Nucleus accumbens (tissue), 56 donors: ENCODE results near the gene MCTP2.

Experiments
- DNase-seq, 56 donors: peaks; one replicate each; lab custom pipeline; 2025; lab: John Stamatoyannopoulos, UW

Gene MCTP2

GRCh38 chr15:94259863-94260262, 28.5 kb downstream of the MCTP2 start:
- DNase-seq = no peak

DNA sequence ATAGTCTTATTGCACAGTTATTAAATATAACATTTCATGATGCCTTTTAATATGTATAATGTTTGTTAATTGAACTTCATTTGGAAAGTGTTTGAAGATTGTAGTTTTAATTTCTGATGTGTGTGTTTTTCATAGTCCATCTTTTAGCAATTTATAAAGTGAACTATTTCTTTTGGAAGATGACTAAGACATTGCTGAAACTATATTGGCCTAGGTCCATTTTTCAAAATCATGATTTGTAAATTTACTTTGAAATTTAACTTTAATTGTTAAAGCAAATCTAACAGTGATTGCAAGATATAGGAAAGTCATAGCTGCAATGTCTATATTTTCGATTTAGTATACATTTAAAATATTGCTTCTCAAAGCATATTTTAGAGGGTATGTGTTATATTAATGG, 30.8 kb downstream of the MCTP2 start:
- no peak for DNase-seq

DNA sequence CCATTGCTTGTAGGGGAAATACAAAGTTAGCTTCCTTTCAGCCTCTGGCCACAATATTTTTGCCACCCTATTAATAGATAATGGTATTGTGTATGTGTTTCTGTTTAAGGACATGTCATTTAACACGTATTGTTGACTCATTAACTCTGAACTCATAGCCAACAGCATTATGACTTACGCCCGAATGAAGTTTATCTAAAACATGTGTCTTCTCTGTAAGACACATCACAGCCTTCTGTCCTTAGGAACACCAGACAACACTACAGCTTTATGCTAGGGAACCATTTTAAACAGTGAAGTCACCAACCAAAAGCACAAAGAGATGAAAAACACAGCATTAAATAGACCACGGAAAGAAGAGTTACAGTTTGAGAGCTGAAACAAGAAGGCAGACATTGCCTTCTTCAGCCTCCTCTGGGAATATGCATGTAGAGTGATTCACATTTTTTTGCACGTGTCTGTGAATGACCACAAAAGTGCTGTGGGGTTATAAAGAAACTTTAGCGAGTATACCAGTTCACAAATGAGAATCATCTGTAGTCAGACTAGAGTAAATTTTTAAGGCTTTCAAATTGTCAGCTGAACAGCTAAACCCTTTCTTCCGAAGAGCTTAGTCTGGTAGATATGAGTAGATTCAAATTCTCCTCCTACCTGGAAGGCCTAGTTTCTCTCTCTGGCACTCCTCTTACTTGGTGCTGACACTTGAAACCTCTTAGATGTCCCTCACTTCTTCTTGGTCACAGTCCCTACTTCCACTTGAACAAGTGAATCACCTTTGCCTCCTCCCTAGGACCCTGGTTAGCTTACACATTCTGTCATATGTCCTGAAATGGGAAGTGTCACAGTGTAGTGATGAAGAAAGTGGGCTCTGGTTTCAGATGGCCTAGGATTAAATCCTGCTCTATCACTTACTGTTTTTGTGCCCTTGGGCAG, 32.2 kb downstream of the MCTP2 start:
- DNase-seq = no peak

GRCh38 chr15:94265009-94265408, 33.6 kb downstream of the MCTP2 start:
- DNase-seq = no peak

DNA sequence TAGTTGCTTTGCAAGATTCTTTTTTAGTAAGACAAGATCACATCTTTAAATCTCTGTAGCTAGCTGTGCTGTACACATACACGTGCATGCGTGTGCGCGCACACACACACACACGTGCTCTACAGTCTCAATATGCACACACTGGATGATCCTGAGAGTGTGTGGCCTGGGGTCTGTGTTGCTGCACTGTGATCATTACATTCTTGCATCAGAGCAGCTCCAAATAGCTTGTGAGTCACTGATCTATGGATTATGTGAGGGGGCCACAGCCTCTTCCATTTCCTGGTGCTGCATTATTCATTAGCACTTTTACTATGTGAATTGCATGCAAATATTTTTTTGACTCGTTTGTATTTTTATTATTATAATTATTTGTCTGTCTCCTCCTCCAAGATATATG, 34.6 kb downstream of the MCTP2 start:
- no peak for DNase-seq

GRCh38 chr15:94266789-94267188, 35.4 kb downstream of the MCTP2 start:
- DNase-seq = no peak

DNA sequence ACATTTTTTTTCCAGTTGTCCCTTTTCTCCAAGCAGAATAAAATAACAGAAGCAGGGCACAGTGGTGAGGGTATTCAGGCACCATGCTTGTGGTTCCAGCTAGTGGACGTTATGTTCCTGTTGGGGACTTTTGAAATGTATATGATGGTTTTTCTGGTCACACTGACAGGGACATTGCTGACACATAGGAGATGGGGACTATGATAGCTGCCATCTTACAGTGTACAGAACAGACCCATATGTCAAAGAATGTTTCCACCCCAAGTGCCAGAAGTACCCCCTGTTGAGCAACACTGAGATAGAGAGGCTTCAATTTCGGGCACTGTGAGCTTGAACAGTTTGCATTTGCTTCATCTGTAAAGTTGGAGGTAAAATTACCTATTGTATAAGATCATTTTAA, 38.6 kb downstream of the MCTP2 start:
- no peak for DNase-seq

DNA sequence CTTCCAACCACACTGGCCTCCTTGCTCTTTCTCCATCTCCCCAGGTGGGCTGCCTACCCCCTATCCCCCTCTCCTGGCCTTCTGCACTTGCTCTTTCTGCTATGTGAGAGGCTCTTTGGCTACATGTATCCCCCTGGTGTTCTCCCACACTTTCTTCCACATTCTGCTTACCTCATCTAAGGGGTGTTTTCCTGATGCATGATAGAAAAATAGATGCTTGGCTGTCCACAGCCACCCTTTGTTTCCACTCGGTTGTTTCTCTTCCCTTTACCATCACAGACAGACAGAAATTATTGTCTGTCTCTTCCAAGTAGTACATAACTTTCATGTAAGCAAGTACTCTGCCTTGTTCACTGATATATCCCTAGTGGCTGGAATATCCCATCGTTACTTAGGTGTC, 39.2 kb downstream of the MCTP2 start:
- no peak for DNase-seq

- no peak for DNase-seq
Measured at GRCh38 chr15:94272251-94272898, 41.0 kb downstream of the MCTP2 start.

- DNase-seq = no peak
Measured at GRCh38 chr15:94273826-94274225, 42.5 kb downstream of the MCTP2 start.

- DNase-seq = no peak
Measured at GRCh38 chr15:94274745-94275144, 43.4 kb downstream of the MCTP2 start.

GRCh38 chr15:94277485-94277884, 46.1 kb downstream of the MCTP2 start:
- DNase-seq = no peak

DNA sequence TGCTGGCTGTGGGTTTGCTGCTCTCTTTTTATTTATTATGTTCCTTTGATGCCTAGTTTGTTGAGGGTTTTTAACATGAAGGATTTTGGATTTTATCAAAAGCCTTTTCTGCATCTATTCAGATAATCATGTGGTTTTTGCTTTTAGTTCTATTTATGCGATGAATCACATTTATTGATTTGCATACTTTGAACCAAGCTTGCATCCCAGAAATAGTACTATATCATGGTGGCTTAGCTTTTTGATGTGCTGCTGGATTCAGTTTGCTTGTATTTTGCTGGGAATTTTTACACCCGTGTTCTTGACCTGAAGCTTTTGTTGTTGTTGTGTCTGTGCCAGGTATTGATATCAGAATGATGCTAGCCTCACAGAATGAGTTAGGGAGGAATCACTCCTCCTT, 48.4 kb downstream of the MCTP2 start:
- no peak for DNase-seq

- no peak for DNase-seq
Measured at GRCh38 chr15:94280301-94280700, 48.9 kb downstream of the MCTP2 start.

- DNase-seq = peak in 25 of 56 donors; percentile 1 to 60 (median 11)
Measured at GRCh38 chr15:94282269-94283250, 51.2 kb downstream of the MCTP2 start.

DNA sequence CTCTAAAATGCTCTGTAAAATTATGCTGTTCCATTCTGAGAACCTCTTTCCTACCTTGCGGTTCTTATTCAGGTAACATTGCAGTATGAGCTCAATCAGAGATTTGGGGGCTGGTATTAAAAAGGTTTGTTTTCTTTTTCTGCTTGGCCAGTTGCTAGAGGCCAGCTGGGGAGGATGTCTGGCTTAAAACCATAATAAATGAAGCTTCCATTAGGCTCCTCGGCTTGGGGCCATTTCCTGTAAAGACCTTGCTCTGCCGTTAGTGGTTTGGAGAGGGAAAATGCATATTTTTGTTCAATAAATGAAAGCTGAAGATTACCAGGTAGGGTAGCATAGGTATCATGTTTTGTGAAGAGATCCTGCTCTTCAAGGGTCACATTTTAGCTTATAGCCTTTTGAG, 55.2 kb downstream of the MCTP2 start:
- DNase-seq = no peak

GRCh38 chr15:94287794-94288246, 56.5 kb downstream of the MCTP2 start:
- no peak for DNase-seq

- no peak for DNase-seq
Measured at GRCh38 chr15:94290730-94291129, 59.4 kb downstream of the MCTP2 start.

DNA sequence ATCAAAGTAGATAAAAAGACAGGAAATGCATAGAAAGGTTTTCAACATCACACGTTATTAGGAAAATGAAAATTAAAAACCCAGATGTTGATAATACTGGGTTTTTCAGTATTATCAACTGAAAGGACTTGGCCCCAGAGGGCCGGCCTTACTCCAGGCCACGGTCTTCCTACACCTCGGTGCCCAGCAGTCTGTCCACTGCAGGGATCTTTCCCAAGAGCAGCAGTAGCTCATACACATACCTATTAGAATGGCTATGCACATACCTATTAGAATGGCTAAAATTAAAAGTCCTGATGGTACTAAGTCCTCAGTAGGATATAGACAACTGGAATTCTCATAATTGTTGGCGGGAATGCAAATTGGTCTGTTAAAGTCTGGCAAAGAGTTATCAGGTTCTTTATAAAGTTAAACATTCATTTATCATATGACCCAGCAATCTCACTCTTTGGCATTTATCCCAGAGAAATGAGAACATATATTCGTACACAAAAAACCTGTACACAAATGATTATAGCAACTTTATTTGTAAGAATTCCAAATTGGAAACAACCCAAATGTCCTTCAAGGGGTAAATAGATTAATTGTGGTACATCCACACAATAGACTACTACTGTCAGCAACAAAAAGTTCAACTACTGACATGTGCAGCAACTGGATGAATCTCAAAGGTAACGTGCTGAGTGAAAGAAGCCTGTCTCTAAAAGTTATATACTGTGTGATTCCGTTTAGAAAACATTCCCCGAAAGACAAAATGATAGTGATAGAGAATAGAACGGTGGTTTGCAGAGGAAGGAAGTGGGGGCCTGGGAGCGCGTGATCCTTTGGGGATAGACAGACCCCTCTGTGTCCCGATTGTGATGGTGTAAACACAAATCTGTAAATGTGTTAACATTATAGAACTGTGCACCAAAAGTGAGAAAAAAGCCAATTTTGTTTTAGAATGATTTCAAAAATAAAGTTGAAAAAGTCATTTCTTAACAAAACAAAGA, 62.3 kb downstream of the MCTP2 start:
- DNase-seq = no peak
